ENCODE results near the gene COL12A1.

DNA sequence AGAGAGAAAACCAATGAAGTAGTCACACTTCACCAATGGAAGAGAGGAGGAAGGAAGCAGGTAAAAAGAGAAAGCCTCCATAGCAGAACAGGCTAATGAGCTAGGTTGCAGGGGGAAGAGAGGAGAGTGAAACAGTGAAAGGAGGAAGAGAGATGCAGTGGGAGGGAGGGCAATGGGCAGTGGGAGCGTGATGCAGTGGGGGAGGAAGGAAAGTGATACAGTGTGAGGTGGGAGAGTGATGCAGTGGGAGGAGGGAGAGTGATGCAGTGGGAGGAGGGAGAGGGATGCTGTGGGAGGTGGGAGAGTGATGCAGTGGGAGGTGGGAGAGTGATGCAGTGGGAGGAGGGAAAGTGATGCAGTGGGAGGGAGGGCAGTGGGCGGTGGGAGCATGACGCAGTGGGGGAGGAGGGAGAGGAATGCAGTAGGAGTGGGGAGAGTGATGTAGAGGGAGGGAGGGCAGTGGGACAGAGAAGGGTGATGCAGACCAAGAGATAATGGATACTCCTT lies 29.7 kb downstream of the COL12A1 start:
- TF ChIP-seq, protein P1, sequence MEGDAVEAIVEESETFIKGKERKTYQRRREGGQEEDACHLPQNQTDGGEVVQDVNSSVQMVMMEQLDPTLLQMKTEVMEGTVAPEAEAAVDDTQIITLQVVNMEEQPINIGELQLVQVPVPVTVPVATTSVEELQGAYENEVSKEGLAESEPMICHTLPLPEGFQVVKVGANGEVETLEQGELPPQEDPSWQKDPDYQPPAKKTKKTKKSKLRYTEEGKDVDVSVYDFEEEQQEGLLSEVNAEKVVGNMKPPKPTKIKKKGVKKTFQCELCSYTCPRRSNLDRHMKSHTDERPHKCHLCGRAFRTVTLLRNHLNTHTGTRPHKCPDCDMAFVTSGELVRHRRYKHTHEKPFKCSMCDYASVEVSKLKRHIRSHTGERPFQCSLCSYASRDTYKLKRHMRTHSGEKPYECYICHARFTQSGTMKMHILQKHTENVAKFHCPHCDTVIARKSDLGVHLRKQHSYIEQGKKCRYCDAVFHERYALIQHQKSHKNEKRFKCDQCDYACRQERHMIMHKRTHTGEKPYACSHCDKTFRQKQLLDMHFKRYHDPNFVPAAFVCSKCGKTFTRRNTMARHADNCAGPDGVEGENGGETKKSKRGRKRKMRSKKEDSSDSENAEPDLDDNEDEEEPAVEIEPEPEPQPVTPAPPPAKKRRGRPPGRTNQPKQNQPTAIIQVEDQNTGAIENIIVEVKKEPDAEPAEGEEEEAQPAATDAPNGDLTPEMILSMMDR (IDR thresholded peaks at IDR 0.05): no peak
- TF ChIP-seq EZH2 (IDR thresholded peaks at IDR 0.05; ENCODE audit: borderline replicate concordance, insufficient read depth, low read depth, low read length, poor library complexity, severe bottlenecking): no peak

All from B cell (primary cell).